KG1 (cell line): ENCODE results near the gene PNPLA2.

ENCODE experiments used
- DNase-seq: peaks from one replicate; lab custom pipeline; 2025; lab: John Stamatoyannopoulos, UW

PNPLA2 gene

GRCh38 chr11:783581-784015 lies 35.1 kb upstream of the PNPLA2 start:
- DNase-seq = no peak

GRCh38 chr11:786235-787083 lies 32.3 kb upstream of the PNPLA2 start:
- DNase-seq = no peak

- DNase-seq = no peak
Observed at GRCh38 chr11:787084-787675, 31.5 kb upstream of the PNPLA2 start.

GRCh38 chr11:788009-788640 lies 30.6 kb upstream of the PNPLA2 start:
- DNase-seq = no peak

- DNase-seq = no peak
Observed at GRCh38 chr11:788953-789940, 29.5 kb upstream of the PNPLA2 start.

- DNase-seq = no peak
Observed at GRCh38 chr11:789943-790342, 28.8 kb upstream of the PNPLA2 start, which contains the start of gene CEND1. Gene CEND1 (minus strand): TSS chr11:790090. CDS start chr11:788576, 1,514 bp downstream.

GRCh38 chr11:790721-791564 lies 27.8 kb upstream of the PNPLA2 start:
- no peak for DNase-seq

GRCh38 chr11:791658-792534 lies 26.8 kb upstream of the PNPLA2 start:
- no peak for DNase-seq

GRCh38 chr11:792535-792821 lies 26.2 kb upstream of the PNPLA2 start:
- no peak for DNase-seq

- no peak for DNase-seq
Observed at GRCh38 chr11:792873-793272, 25.8 kb upstream of the PNPLA2 start.

GRCh38 chr11:793556-793955 lies 25.2 kb upstream of the PNPLA2 start:
- DNase-seq = no peak

- no peak for DNase-seq
Observed at GRCh38 chr11:794013-794765, 24.5 kb upstream of the PNPLA2 start.

- no peak for DNase-seq
Observed at GRCh38 chr11:794766-795633, 23.7 kb upstream of the PNPLA2 start.

GRCh38 chr11:795634-796564 lies 22.8 kb upstream of the PNPLA2 start:
- DNase-seq = peak; percentile 21

GRCh38 chr11:796565-797295 lies 22.0 kb upstream of the PNPLA2 start:
- no peak for DNase-seq

- peak; percentile 50 for DNase-seq
Observed at GRCh38 chr11:797296-798092, 21.2 kb upstream of the PNPLA2 start.
